SK-N-SH treated with all-trans-retinoic acid at 6 μM for 48 hours (cell line): Measurements from ENCODE around the gene GSN.
A peak's percentile ranks its signal among the peaks of the same experiment; 100 is the strongest.

ENCODE experiments used
- ATAC-seq: fragments of 200-7000 bp; cut with Tn5 transposase; 3 replicates; pipeline ENCODE4 v1.9.1; 2020; ENCODE audit warnings: mild to moderate bottlenecking, moderate library complexity
- ARNTL ChIP-seq: fragments of 450-650 bp; formaldehyde crosslinking; IDR thresholded peaks from 2 replicates; pipeline ENCODE4 v1.5.0; 2020; ENCODE audit warnings: low read depth, mild to moderate bottlenecking, moderate library complexity, borderline replicate concordance
- CSDC2 ChIP-seq: fragments of 250-450 bp; sonication (Bioruptor Pico); IDR thresholded peaks from 2 replicates; pipeline ENCODE4 v1.5.0; 2020; ENCODE audit warnings: mild to moderate bottlenecking, moderate library complexity
- ISL1 ChIP-seq: fragments of 250-450 bp; sonication (Bioruptor Pico); IDR thresholded peaks from 2 replicates; pipeline ENCODE4 v2.1.2; 2022; ENCODE audit warnings: mild to moderate bottlenecking, moderate library complexity
- OSR1 ChIP-seq: fragments of 250-450 bp; sonication (Bioruptor Pico); IDR thresholded peaks from 2 replicates; pipeline ENCODE4 v1.8.0; 2022; ENCODE audit warnings: moderate library complexity, mild to moderate bottlenecking, inconsistent platforms
- PATZ1 ChIP-seq: fragments of 250-450 bp; sonication (Bioruptor Pico); IDR thresholded peaks from 2 replicates; pipeline ENCODE4 v1.8.0; 2020; ENCODE audit warnings: mild to moderate bottlenecking, moderate library complexity, borderline replicate concordance
- POU6F1 ChIP-seq: fragments of 250-450 bp; sonication (Bioruptor Pico); IDR thresholded peaks from 2 replicates; pipeline ENCODE4 v1.8.0; 2021; ENCODE audit warnings: low read depth, mild to moderate bottlenecking, moderate library complexity, borderline replicate concordance
- SNAI2 ChIP-seq: fragments of 250-450 bp; sonication (Bioruptor Pico); IDR thresholded peaks from 2 replicates; pipeline ENCODE4 v1.5.0; 2020; ENCODE audit warnings: mild to moderate bottlenecking, moderate library complexity
- ZFP30 ChIP-seq: fragments of 450-650 bp; formaldehyde crosslinking; IDR thresholded peaks from 2 replicates; pipeline ENCODE4 v1.5.0; 2022; ENCODE audit warnings: mild to moderate bottlenecking, moderate library complexity
- ZNF70 ChIP-seq: fragments of 450-650 bp; formaldehyde crosslinking; IDR thresholded peaks from 2 replicates; pipeline ENCODE4 v1.5.0; 2020; ENCODE audit warnings: mild to moderate bottlenecking, moderate library complexity
- ZNF8 ChIP-seq: fragments of 450-650 bp; formaldehyde crosslinking; IDR thresholded peaks from 2 replicates; pipeline ENCODE4 v1.5.0; 2020; ENCODE audit warnings: mild to moderate bottlenecking, moderate library complexity
- TF ChIP-seq, protein P1 (sequence below): fragments of 250-450 bp; sonication (Bioruptor Pico); IDR thresholded peaks from 2 replicates; pipeline ENCODE4 v1.5.0; 2020; ENCODE audit warnings: mild to moderate bottlenecking, moderate library complexity
- TF ChIP-seq, protein P2 (sequence below): fragments of 250-450 bp; sonication (Bioruptor Pico); IDR thresholded peaks from 2 replicates; pipeline ENCODE4 v1.5.1; 2021; ENCODE audit warnings: mild to moderate bottlenecking, moderate library complexity

Gene GSN

DNA sequence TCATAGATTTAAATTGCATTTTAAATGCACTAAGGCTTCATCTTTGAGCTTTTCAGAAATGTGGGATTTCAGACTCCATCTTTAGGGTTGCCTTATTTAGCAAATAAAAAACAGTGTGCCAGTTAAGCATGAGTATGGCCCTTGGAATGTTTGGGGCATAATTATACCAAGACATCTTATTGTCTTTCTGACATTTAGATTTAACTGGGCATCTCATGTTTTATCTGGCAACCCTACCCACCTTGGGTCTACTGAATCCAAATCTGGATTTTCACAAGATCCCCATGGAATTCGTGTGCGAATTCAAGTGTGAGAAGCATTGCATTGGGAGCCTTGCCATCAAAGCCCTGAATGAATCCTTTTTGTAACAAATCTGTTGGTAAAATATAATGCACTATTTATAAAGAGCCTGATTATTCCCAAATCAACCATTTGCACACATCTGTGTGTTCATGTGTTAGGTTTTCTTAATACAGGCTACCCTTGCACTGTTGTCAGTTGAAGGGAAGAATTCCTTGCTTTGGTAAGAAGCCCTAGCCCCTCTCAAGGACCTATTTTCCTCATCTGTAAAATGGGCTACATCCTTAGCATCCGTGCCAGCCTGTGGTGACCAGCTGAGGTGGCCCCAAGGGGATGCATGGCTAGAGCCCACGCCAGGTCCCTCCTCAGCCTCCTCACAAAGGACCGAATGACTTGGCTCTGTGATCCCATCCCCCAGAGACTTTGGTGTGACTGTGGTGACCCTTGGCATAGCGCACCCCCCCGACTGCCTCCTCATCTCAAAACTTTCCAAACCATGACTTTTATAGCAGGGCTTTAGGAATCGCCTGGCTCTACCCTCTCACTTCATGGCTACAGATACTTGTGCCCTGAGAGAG is 8.1 kb downstream of the GSN start (continued):
- no peak for TF ChIP-seq SNAI2 (CRISPR knock-in tag)
- no peak for TF ChIP-seq ZNF8 (CRISPR knock-in tag)
- TF ChIP-seq, all 23 proteins: peak for 0

DNA sequence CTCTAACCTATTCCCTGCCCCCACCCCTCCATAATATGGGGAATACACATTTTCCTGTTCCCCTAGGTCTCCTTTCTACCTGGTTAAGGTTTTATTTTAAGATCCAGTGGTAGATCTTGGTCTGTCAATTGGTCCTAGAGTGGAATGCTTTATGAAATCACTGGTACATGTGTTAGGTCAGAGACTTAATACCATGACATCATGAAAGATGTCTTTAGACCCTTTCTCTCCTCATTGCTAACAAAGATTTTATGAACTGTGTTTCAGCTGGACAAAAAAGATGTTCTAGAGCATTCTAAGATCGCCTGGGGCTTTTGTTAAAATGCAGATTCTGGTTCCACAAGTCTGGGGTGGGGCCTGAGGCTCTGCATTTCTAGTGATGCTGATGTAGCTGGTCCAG is 9.1 kb downstream of the GSN start:
- TF ChIP-seq, protein P1, sequence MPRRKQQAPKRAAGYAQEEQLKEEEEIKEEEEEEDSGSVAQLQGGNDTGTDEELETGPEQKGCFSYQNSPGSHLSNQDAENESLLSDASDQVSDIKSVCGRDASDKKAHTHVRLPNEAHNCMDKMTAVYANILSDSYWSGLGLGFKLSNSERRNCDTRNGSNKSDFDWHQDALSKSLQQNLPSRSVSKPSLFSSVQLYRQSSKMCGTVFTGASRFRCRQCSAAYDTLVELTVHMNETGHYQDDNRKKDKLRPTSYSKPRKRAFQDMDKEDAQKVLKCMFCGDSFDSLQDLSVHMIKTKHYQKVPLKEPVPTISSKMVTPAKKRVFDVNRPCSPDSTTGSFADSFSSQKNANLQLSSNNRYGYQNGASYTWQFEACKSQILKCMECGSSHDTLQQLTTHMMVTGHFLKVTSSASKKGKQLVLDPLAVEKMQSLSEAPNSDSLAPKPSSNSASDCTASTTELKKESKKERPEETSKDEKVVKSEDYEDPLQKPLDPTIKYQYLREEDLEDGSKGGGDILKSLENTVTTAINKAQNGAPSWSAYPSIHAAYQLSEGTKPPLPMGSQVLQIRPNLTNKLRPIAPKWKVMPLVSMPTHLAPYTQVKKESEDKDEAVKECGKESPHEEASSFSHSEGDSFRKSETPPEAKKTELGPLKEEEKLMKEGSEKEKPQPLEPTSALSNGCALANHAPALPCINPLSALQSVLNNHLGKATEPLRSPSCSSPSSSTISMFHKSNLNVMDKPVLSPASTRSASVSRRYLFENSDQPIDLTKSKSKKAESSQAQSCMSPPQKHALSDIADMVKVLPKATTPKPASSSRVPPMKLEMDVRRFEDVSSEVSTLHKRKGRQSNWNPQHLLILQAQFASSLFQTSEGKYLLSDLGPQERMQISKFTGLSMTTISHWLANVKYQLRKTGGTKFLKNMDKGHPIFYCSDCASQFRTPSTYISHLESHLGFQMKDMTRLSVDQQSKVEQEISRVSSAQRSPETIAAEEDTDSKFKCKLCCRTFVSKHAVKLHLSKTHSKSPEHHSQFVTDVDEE (CRISPR knock-in tag), result no peak
- TF ChIP-seq, protein P2, sequence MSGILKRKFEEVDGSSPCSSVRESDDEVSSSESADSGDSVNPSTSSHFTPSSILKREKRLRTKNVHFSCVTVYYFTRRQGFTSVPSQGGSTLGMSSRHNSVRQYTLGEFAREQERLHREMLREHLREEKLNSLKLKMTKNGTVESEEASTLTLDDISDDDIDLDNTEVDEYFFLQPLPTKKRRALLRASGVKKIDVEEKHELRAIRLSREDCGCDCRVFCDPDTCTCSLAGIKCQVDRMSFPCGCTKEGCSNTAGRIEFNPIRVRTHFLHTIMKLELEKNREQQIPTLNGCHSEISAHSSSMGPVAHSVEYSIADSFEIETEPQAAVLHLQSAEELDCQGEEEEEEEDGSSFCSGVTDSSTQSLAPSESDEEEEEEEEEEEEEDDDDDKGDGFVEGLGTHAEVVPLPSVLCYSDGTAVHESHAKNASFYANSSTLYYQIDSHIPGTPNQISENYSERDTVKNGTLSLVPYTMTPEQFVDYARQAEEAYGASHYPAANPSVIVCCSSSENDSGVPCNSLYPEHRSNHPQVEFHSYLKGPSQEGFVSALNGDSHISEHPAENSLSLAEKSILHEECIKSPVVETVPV (CRISPR knock-in tag), result no peak
- TF ChIP-seq, all 23 proteins: peak for 0
- ATAC-seq, result no peak

GRCh38 chr9:121277518-121278295 is 9.7 kb downstream of the GSN start:
- peak; percentile 40 for ATAC-seq
- TF ChIP-seq SNAI2 (CRISPR knock-in tag) (no peak), ISL1 (CRISPR knock-in tag) (peak; percentile 55; the same call in 1 of the 2 replicates)

DNA sequence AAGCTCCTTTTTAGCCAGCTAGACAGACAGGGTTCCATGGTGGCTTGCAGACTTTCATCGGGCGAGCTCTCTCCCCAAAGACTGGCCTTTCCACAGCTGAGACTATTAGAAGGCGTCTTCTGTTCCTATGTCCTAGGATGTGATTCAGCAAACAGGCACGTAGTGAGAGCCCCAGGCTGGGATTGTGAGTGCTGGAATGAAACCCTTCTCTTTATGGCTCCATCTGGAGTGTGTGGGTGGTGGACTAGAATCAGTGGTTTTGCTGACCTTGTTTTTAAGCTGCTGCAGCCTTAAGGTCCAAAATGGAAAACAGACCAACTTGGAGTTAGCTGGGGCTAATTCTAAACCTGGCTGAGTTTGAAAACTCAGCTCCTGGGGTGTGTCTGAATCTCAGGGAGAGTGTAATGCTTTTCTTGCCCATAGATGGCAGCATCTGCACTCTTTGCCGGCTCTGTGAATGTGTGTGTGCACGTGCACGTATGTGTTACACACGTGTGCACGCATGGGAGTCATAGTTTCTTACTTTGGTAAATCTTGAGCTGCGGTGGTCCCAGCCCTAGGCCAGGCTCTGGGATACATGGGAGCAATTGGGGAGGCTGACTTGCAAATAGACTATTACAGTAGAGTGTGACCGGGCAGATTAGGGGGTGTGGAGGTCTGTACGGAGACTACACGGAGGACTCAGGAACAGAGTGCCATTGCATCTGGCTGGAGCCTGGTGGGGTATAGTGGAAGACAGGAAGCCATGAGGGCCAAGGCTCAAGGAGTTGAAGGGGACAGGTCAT is 10.7 kb downstream of the GSN start:
- ATAC-seq, result peak; percentile 89
- TF ChIP-seq ARNTL (CRISPR knock-in tag) (peak; percentile 89), SNAI2 (CRISPR knock-in tag) (no peak)

- no peak for ATAC-seq
- no peak for TF ChIP-seq PATZ1 (CRISPR knock-in tag)
- TF ChIP-seq OSR1 (CRISPR knock-in tag), result no peak
- TF ChIP-seq, protein P2 (CRISPR knock-in tag), result no peak
Observed at GRCh38 chr9:121279776-121280388, 11.9 kb downstream of the GSN start.

GRCh38 chr9:121280715-121281613 is 13.0 kb downstream of the GSN start:
- TF ChIP-seq ZFP30 (no peak), ZNF70 (CRISPR knock-in tag) (peak; percentile 96), POU6F1 (CRISPR knock-in tag) (no peak), CSDC2 (CRISPR knock-in tag) (no peak)
- no peak for ATAC-seq
